GM10266 (cell line): ENCODE measurements around the gene AGA.

Experiments used
- DNase-seq: peaks from one replicate; pipeline ENCODE4 v3.0.0; 2012; ENCODE audit errors: extremely low spot score
- CTCF ChIP-seq: IDR thresholded peaks from 2 replicates; pipeline ENCODE4 v1.5.1; 2012; ENCODE audit warnings: mild to moderate bottlenecking, low read depth; ENCODE audit not compliant: control insufficient read depth, insufficient read depth; ENCODE audit errors: missing control alignments

The AGA gene

GRCh38 chr4:177483760-177484159 lies 41.5 kb upstream of the AGA start:
- no peak for TF ChIP-seq CTCF
- DNase-seq, result no peak

GRCh38 chr4:177483271-177483670 lies 41.0 kb upstream of the AGA start:
- DNase-seq, result no peak
- TF ChIP-seq CTCF, result no peak

GRCh38 chr4:177482367-177482766 lies 40.1 kb upstream of the AGA start:
- no peak for TF ChIP-seq CTCF
- DNase-seq, result no peak

DNA sequence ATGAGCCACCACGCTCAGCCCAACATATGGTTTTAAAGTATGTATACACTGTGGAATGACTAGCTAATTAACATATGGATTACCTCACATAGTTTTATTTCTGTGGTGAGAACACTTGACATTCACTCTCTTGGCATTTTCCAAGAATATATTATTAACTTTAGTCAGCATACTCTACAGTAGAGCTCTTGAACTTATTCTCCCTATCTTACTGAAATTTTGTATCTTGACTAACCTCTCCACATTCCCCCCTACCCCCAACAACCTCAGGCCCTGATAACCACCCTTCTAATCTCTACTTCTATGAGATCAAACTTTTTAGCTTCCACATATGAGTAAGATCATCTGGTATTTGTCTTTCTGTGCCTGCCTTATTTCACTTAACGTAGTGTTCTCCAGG lies 38.6 kb upstream of the AGA start:
- no peak for DNase-seq

GRCh38 chr4:177479063-177479462 lies 36.8 kb upstream of the AGA start:
- TF ChIP-seq CTCF, result no peak

More for the DNA sequence above, 38.6 kb upstream of the AGA start:
- TF ChIP-seq CTCF, result no peak

DNA sequence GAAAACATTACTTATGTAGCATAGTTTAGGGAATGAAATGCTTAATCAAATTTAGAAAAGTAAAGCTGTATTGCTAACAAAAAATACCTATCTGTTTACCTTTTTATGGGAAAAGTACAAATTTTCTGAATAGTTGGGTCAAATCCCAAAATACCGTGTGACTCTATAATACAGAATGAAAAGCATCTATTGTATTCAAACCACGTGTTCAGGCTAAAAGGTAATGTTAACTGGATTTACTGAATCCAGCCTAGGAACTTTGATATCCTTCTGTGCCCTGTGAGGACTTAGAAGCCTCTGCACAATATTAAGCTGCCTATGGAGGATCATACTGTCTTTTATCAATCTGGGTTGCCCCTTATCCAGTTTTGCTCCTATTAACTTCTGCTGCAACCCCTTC lies 36.3 kb upstream of the AGA start:
- no peak for DNase-seq
- TF ChIP-seq CTCF, result no peak

More at GRCh38 chr4:177479063-177479462, 36.8 kb upstream of the AGA start:
- DNase-seq, result no peak

GRCh38 chr4:177473991-177474390 lies 31.8 kb upstream of the AGA start:
- no peak for TF ChIP-seq CTCF
- DNase-seq, result no peak

DNA sequence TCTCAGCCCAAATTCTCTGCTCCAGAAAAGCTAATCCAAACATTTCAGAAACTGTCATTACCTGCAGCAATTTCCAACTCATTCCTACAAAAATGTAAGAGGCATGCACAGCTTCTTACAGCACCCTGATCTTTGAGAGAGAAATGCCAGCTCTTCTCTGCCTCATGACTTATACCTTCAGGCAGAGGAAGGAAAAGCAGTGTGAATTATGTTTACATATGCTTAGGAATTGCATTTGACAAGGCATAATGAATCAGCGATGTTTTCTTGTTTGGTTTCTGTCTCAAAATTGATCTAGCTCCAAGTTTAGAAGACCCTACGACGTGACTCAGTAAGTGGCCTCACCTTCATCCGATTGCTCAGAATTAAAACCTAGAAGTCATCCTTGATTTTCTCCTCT lies 21.8 kb upstream of the AGA start:
- no peak for TF ChIP-seq CTCF
- no peak for DNase-seq
